Prostate gland (tissue), 2 donors: ENCODE measurements around the gene WDR18.

Source experiments
- POLR2AphosphoS5 ChIP-seq: sonication (generic); formaldehyde crosslinking; IDR thresholded peaks from one replicate; pipeline ENCODE4 v1.6.1; 2017; ENCODE audit warnings: antibody characterized with exemption
- TF ChIP-seq, protein P1 (sequence below), 4 experiments: fragments of 200-600 bp in 2 of 4; fragments of 450-650 bp in 2 of 4; sonication (generic) in 2 of 4; IDR thresholded peaks; 1 replicate in 3 of 4; 2 replicates in 1 of 4; pipeline ENCODE4 v1.5.1; 2016 to 2019; ENCODE audit warnings: antibody characterized with exemption in 4 of 4, mild to moderate bottlenecking in 2 of 4, moderate library complexity in 2 of 4

DNA sequence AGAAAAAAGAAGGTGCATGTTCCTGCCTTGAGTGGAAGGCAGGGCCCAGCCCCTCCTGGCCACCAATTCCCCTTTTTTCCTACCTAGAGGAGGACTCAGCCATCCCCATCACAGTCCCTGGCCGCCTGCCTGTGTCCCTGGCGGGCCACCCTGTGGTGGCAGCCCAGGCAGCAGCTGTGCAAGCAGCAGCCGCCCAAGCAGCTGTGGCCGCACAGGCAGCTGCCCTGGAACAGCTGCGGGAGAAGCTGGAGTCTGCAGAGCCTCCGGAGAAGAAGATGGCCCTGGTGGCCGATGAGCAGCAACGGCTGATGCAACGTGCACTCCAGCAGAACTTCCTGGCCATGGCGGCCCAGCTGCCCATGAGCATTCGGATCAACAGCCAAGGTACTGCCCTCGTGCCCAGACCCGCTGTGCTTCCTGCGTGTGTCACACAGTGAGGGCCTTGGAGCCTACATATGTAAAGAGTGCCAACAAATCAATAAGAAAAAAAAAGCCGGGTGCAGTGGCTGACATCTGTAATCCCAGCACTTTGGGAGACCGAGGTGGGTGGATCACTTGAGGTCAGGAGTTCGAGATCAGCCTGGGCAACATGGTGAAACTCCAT lies 17.6 kb upstream of the WDR18 start:
- TF ChIP-seq POLR2AphosphoS5: no peak
- TF ChIP-seq, protein P1, sequence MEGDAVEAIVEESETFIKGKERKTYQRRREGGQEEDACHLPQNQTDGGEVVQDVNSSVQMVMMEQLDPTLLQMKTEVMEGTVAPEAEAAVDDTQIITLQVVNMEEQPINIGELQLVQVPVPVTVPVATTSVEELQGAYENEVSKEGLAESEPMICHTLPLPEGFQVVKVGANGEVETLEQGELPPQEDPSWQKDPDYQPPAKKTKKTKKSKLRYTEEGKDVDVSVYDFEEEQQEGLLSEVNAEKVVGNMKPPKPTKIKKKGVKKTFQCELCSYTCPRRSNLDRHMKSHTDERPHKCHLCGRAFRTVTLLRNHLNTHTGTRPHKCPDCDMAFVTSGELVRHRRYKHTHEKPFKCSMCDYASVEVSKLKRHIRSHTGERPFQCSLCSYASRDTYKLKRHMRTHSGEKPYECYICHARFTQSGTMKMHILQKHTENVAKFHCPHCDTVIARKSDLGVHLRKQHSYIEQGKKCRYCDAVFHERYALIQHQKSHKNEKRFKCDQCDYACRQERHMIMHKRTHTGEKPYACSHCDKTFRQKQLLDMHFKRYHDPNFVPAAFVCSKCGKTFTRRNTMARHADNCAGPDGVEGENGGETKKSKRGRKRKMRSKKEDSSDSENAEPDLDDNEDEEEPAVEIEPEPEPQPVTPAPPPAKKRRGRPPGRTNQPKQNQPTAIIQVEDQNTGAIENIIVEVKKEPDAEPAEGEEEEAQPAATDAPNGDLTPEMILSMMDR (IDR thresholded peaks at IDR 0.05): no peak
